Calu3 (cell line): Measurements from ENCODE around the gene HLTF. TPM values are rescaled to one million over a fixed set of nuclear protein-coding genes. Genes with fewer than 3 reads are reported as not detected.

ENCODE experiments used
- BruUV-seq: library from RNA; stranded (reverse); fragments of 400-500 nt; replicated peaks from 2 replicates; lab custom pipeline; 2021; lab: Mats Ljungman, UMichigan
- CTCF ChIA-PET: fragments of 300-600 bp; sonication (Branson Sonifier 250); formaldehyde crosslinking; loops from one replicate; lab custom pipeline; 2022; ENCODE audit warnings: antibody characterized with exemption; lab: Charles Lee
- DNase-seq: peaks from one replicate; pipeline ENCODE4 v3.0.0; 2022
- H3K27ac Mint-ChIP-seq: one replicate; pipeline ENCODE4 v1.8.0; 2022; ENCODE audit warnings: mixed read lengths; ENCODE audit not compliant: unreplicated experiment
- H3K27me3 Mint-ChIP-seq: one replicate; pipeline ENCODE4 v1.8.0; 2022; ENCODE audit warnings: mixed read lengths; ENCODE audit not compliant: unreplicated experiment
- H3K36me3 Mint-ChIP-seq: one replicate; pipeline ENCODE4 v1.8.0; 2022; ENCODE audit warnings: mild to moderate bottlenecking, moderate library complexity, mixed read lengths; ENCODE audit not compliant: insufficient read depth, unreplicated experiment
- H3K4me1 Mint-ChIP-seq: one replicate; pipeline ENCODE4 v1.8.0; 2022; ENCODE audit warnings: mild to moderate bottlenecking, low read depth, mixed read lengths; ENCODE audit not compliant: unreplicated experiment
- H3K4me3 Mint-ChIP-seq: one replicate; pipeline ENCODE4 v1.8.0; 2022; ENCODE audit warnings: mild to moderate bottlenecking, low read depth, moderate library complexity, mixed read lengths; ENCODE audit not compliant: unreplicated experiment
- H3K9me3 Mint-ChIP-seq: one replicate; pipeline ENCODE4 v1.8.0; 2022; ENCODE audit warnings: low read depth, mixed read lengths; ENCODE audit not compliant: unreplicated experiment
- CTCF ChIP-seq: fragments of 200-600 bp; IDR thresholded peaks from one replicate; pipeline ENCODE4 v1.8.0; 2022; ENCODE audit warnings: antibody characterized with exemption; ENCODE audit not compliant: unreplicated experiment
- intact Hi-C: fragments of 100-400 bp; cut with micrococcal nuclease; formaldehyde crosslinking; loops from one replicate; pipeline ENCODE4 v1.10.0; 2022; ENCODE audit not compliant: unreplicated experiment
- total RNA-seq: library from RNA; stranded (reverse); gene quantifications from 2 replicates; pipeline ENCODE4 v1.2.3, GENCODE V29; 2022

HLTF gene
- total RNA-seq, 1 experiment from 2014 or later: 63.5 TPM

- H3K4me3 Mint-ChIP-seq: no peak overlapping the region
- no peaks in the 10 kb centered on the region for H3K27me3 Mint-ChIP-seq
- no peak for TF ChIP-seq CTCF
- intact Hi-C loops: no loop called here
- H3K27ac Mint-ChIP-seq: no peak overlapping the region
- no peak for DNase-seq
- no peaks in the 10 kb centered on the region for H3K4me1 Mint-ChIP-seq
- H3K9me3 Mint-ChIP-seq: no peaks in the 10 kb centered on the region
- CTCF ChIA-PET: no interaction called here
- H3K36me3 Mint-ChIP-seq: peaks cover 10% of the 10 kb centered on the region
- BruUV-seq: no TSS peak
Measured at GRCh38 chr3:149061776-149062175, 24.6 kb downstream of the HLTF start.

- CTCF ChIA-PET: interaction anchor here (1.2 kb wide), 1 partner anchor 28 kb away, joined by 4 read pairs; no protein-coding TSS in a partner anchor
- peaks cover 4% of the 10 kb centered on the region for H3K36me3 Mint-ChIP-seq
- BruUV-seq: no TSS peak
- H3K27ac Mint-ChIP-seq: no peak overlapping the region
- DNase-seq: no peak
- no peaks in the 10 kb centered on the region for H3K27me3 Mint-ChIP-seq
- no peaks in the 10 kb centered on the region for H3K9me3 Mint-ChIP-seq
- H3K4me3 Mint-ChIP-seq: no peak overlapping the region
- TF ChIP-seq CTCF: no peak
- no peaks in the 10 kb centered on the region for H3K4me1 Mint-ChIP-seq
- intact Hi-C loops: no loop called here
Measured at GRCh38 chr3:149058602-149059001, 27.7 kb downstream of the HLTF start.

GRCh38 chr3:149058198-149058597 is 28.1 kb downstream of the HLTF start:
- Mint-ChIP-seq H3K27me3 (no peaks in the 10 kb centered on the region), H3K4me3 (no peak overlapping the region), H3K9me3 (no peaks in the 10 kb centered on the region), H3K4me1 (no peaks in the 10 kb centered on the region), H3K27ac (no peak overlapping the region), H3K36me3 (peaks cover 4% of the 10 kb centered on the region)
- CTCF ChIA-PET: no interaction called here
- no TSS peak for BruUV-seq
- intact Hi-C loops: no loop called here
- no peak for TF ChIP-seq CTCF
- DNase-seq: no peak

DNA sequence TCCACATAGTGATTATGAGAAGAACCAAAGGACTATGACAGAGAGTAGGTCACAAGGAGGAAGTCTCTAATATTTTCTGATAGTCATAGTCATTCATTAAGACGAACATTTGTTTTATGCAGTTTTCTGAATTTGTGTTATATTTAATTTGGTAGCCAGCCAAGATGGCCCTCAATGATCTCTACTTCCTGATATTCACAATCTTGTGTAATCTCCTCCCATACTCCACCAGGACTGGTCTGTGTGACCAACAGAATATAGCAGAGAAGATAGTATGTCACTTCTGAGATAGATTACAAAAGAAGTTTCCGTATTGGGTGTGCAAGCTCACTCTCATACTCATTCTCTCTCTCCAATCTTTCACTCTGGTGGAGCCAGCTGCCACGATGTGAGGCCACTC is 30.8 kb downstream of the HLTF start:
- CTCF ChIA-PET: no interaction called here
- intact Hi-C loops: no loop called here
- Mint-ChIP-seq H3K27ac (no peak overlapping the region), H3K36me3 (no peaks in the 10 kb centered on the region), H3K27me3 (no peaks in the 10 kb centered on the region), H3K4me1 (no peaks in the 10 kb centered on the region), H3K4me3 (no peak overlapping the region), H3K9me3 (no peaks in the 10 kb centered on the region)
- no TSS peak for BruUV-seq
- no peak for DNase-seq
- no peak for TF ChIP-seq CTCF
